Mucosa of stomach (tissue), 1 donor: ENCODE data around the gene PPP2R2D.

ENCODE experiments used
- H3K27me3 ChIP-seq: one replicate; pipeline ENCODE4 v1.7.0; 2013; ENCODE audit warnings: mild to moderate bottlenecking, low read length; ENCODE audit not compliant: control insufficient read depth, insufficient read depth
- H3K36me3 ChIP-seq: one replicate; pipeline ENCODE4 v1.7.0; 2013; ENCODE audit warnings: low read length; ENCODE audit not compliant: control insufficient read depth, insufficient read depth
- H3K4me1 ChIP-seq: one replicate; pipeline ENCODE4 v1.7.0; 2013; ENCODE audit warnings: mild to moderate bottlenecking, low read length; ENCODE audit not compliant: control insufficient read depth, insufficient read depth
- H3K4me3 ChIP-seq: one replicate; pipeline ENCODE4 v1.7.0; 2013; ENCODE audit warnings: low read length
- H3K9ac ChIP-seq: one replicate; pipeline ENCODE4 v1.7.0; 2013; ENCODE audit warnings: mild to moderate bottlenecking, low read length, moderate library complexity
- H3K9me3 ChIP-seq: one replicate; pipeline ENCODE4 v1.7.0; 2013; ENCODE audit warnings: mild to moderate bottlenecking, low read length, moderate library complexity; ENCODE audit not compliant: control insufficient read depth
- donor health status: Pancreatic carcinoma.

Gene PPP2R2D

DNA sequence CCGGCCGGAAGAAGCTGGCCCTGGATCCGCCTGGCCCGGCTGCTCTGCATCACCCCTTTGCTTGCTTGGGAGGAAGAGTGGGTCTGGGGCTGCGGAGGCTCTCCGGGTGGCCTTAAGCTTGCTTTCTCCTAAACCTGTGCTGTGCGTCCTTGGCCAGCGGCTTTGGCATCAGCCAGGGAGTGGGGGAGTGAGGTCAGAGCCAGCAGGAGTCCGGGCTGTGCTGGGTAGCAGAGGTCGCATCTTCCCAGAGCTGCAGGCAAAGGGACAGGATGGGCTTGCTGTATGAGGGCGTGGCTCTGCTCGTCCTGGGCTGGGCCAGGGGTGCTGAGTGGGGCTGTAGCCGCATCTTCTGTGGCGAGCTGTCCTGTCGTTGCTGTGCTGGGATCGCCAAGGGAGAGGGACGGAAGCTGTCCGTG, 59.8 kb downstream of the PPP2R2D start:
- Histone ChIP-seq H3K9me3 (no peaks in the 10 kb centered on the region), H3K27me3 (no peaks in the 10 kb centered on the region), H3K4me1 (no peaks in the 10 kb centered on the region), H3K9ac (no peak overlapping the region), H3K36me3 (peaks cover 5% of the 10 kb centered on the region), H3K4me3 (no peak overlapping the region)

DNA sequence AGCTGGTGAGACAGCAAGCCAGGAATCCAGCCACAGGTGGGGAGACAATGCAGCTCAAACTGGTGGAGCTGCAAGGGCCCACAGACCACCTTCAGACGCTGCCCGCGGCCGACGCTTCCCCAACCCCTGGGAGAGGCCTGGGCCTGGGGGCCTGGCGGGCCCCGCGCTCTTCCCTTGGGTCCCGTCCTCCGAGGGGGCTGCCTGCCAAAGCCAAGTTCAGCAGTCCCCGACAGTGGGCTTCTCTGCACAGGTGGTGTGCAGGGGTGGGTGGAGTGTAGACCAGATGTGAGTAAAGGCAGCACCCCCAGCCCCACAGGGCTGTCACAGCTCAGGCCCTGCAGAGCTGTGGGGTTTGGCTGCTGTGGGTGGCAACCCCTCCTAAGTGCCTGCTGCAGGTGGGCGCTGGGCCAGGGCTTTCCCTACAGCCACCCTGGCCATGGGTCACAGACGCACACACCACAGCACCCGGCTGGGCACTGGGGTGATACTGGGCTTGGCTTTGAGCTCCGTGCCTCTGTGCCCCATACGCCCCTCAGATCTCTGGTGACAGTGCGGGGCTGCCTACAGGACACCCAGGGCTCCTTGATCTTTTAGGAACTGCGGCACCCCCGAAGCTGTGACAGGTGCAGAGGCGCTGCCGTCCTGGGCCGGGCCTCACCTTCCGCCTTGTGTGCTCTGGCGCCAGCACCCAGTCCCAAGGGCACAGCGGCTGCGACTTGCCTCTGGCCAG, 60.4 kb downstream of the PPP2R2D start:
- Histone ChIP-seq H3K4me1 (no peaks in the 10 kb centered on the region), H3K4me3 (no peak overlapping the region), H3K27me3 (no peaks in the 10 kb centered on the region), H3K9ac (no peak overlapping the region), H3K36me3 (peaks cover 5% of the 10 kb centered on the region), H3K9me3 (no peaks in the 10 kb centered on the region)

DNA sequence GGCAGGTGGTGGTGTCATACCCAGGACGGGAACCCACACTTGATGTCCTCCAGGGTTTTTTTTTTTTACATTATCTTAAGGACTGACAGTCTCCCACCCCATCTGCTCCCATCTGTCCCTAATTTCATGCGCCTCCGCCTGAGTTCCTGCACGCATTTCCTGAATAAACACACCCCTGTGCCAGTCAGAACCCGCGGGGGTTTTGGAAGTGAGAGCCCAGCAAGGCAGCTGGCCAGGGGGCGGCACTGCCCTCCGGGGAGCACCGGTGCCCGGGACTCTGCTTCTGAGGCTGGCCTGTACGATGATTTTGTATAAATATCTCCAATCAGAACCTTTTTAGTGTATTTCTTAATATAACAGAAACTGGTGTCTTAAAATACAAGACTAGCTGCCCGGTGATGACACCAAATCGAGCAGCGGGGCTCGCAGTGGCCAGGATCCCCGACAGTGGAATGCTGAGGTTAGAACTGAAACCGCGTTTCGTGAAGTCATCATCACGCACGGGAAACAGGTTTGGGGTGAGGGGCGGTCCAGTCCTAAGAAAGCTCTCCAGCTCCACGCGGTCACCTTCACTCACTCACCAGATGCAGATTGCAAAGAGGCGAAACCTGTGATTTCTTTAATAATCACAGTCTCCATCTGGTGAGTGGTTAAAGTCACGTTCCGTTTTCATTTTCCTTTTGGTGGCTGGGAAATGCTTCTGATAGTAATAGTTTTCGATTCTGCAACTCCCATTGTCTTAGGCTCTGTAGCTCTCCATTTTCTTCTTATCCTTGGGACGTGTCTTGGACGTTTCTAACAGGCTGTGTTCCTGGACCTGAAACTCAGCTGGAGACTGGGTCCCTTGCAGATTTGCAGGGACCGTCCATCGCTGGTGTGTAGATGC, 61.2 kb downstream of the PPP2R2D start:
- no peak overlapping the region for H3K9ac ChIP-seq
- no peaks in the 10 kb centered on the region for H3K9me3 ChIP-seq
- peaks cover 4% of the 10 kb centered on the region for H3K36me3 ChIP-seq
- no peaks in the 10 kb centered on the region for H3K4me1 ChIP-seq
- no peak overlapping the region for H3K4me3 ChIP-seq
- H3K27me3 ChIP-seq, result no peaks in the 10 kb centered on the region

- Histone ChIP-seq H3K36me3 (no peaks in the 10 kb centered on the region), H3K4me1 (no peaks in the 10 kb centered on the region), H3K9ac (no peak overlapping the region), H3K27me3 (no peaks in the 10 kb centered on the region), H3K4me3 (no peak overlapping the region), H3K9me3 (no peaks in the 10 kb centered on the region)
Measured at GRCh38 chr10:131963350-131963749, 62.5 kb downstream of the PPP2R2D start.

GRCh38 chr10:131963811-131964210, 63.0 kb downstream of the PPP2R2D start:
- Histone ChIP-seq H3K4me3 (no peak overlapping the region), H3K4me1 (no peaks in the 10 kb centered on the region), H3K27me3 (no peaks in the 10 kb centered on the region), H3K9ac (no peak overlapping the region), H3K36me3 (no peaks in the 10 kb centered on the region), H3K9me3 (no peaks in the 10 kb centered on the region)

- Histone ChIP-seq H3K4me3 (no peak overlapping the region), H3K36me3 (no peaks in the 10 kb centered on the region), H3K27me3 (no peaks in the 10 kb centered on the region), H3K4me1 (no peaks in the 10 kb centered on the region), H3K9me3 (no peaks in the 10 kb centered on the region), H3K9ac (no peak overlapping the region)
Measured at GRCh38 chr10:131964298-131964697, 63.5 kb downstream of the PPP2R2D start.

DNA sequence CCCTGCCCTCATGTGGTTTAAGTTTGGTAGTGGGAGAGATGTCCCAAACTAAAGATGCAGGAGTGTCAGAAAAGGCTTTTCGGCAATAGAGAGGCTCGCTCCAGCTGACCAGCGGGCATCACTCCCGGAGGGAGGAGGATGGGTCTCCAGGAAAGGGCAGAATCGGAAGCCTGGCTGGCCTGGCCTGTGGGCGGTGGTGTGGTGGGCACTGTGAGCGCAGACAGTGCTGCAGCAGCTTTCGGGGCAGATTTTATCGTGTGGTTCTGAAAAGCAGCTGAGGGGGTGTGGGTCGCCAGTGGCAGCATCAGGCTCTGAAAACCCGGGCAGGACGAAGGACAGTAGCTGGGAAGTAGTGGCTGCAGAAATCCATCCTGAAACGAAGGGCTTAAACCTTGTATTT, 68.1 kb downstream of the PPP2R2D start:
- no peak overlapping the region for H3K4me3 ChIP-seq
- H3K4me1 ChIP-seq, result no peaks in the 10 kb centered on the region
- no peaks in the 10 kb centered on the region for H3K36me3 ChIP-seq
- no peaks in the 10 kb centered on the region for H3K27me3 ChIP-seq
- H3K9me3 ChIP-seq, result no peaks in the 10 kb centered on the region
- H3K9ac ChIP-seq, result no peak overlapping the region

GRCh38 chr10:131970946-131971345, 70.1 kb downstream of the PPP2R2D start:
- Histone ChIP-seq H3K4me3 (no peak overlapping the region), H3K9me3 (no peaks in the 10 kb centered on the region), H3K27me3 (no peaks in the 10 kb centered on the region), H3K36me3 (no peaks in the 10 kb centered on the region), H3K9ac (no peak overlapping the region), H3K4me1 (no peaks in the 10 kb centered on the region)

GRCh38 chr10:131971591-131971990, 70.8 kb downstream of the PPP2R2D start:
- no peaks in the 10 kb centered on the region for H3K4me1 ChIP-seq
- no peaks in the 10 kb centered on the region for H3K36me3 ChIP-seq
- no peaks in the 10 kb centered on the region for H3K9me3 ChIP-seq
- no peak overlapping the region for H3K4me3 ChIP-seq
- H3K27me3 ChIP-seq, result no peaks in the 10 kb centered on the region
- no peak overlapping the region for H3K9ac ChIP-seq

- Histone ChIP-seq H3K4me3 (no peak overlapping the region), H3K9me3 (no peaks in the 10 kb centered on the region), H3K9ac (no peak overlapping the region), H3K27me3 (no peaks in the 10 kb centered on the region), H3K4me1 (no peaks in the 10 kb centered on the region), H3K36me3 (no peaks in the 10 kb centered on the region)
Measured at GRCh38 chr10:131972474-131973071, 71.8 kb downstream of the PPP2R2D start.

GRCh38 chr10:131973160-131973951, 72.5 kb downstream of the PPP2R2D start:
- Histone ChIP-seq H3K36me3 (no peaks in the 10 kb centered on the region), H3K4me3 (no peak overlapping the region), H3K27me3 (no peaks in the 10 kb centered on the region), H3K9me3 (no peaks in the 10 kb centered on the region), H3K4me1 (no peaks in the 10 kb centered on the region), H3K9ac (no peak overlapping the region)
